Pulmonary artery endothelial cell (primary cell): ENCODE measurements around the gene NEGR1. TPM values are rescaled to one million over a fixed set of nuclear protein-coding genes. Genes with fewer than 3 reads are reported as not detected.

Experiments
- DNase-seq: peaks from one replicate; pipeline ENCODE4 v3.0.0-alpha.2; 2011; ENCODE audit warnings: low read depth, low spot score
- total RNA-seq: library from RNA; depleted of rRNA; stranded (reverse); fragments of >200 nt; gene quantifications from 2 replicates; pipeline ENCODE4 v1.2.3, GENCODE V29; 2014

NEGR1 gene
- total RNA-seq, 1 donor from 2014 or later = 13.3 TPM

DNA sequence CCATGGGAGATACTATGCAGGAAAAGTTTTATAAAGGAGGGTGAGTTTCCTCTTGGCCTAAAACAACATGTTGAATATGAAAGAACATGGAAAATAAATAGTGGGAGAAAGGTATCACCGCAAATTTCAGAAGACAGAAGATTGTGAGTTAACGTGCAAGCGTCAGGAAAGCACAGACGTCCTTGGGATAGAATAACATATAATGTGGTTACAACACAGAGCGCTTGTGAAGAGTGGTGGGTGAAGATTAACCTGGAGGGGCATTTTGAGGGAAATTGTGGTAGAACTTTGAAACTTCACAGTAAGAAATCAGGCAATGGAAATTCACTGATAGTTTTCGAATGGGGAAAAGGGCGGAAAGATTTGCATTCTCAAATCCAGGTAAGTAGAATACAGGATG, 47.3 kb downstream of the NEGR1 start:
- DNase-seq = no peak

DNA sequence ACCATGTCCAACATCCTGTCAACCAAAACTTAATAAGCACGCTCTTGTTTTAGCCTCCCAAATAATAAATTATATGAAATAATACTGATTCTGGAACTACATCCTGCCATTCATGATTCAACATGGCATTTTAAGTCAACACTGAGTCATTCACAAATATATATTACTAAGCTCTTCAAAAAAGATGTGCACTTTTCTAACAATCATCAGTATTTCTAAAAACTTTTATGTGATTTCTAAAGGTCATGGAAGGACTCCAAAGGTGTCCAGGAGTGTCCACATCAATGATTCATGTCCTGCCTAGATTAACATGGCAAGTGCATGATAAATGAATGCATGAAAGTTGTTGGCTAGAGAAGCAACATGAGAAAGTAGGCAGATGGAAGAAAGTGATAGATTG, 51.6 kb downstream of the NEGR1 start:
- no peak for DNase-seq

GRCh38 chr1:72229893-72230292, 52.4 kb downstream of the NEGR1 start:
- no peak for DNase-seq

DNA sequence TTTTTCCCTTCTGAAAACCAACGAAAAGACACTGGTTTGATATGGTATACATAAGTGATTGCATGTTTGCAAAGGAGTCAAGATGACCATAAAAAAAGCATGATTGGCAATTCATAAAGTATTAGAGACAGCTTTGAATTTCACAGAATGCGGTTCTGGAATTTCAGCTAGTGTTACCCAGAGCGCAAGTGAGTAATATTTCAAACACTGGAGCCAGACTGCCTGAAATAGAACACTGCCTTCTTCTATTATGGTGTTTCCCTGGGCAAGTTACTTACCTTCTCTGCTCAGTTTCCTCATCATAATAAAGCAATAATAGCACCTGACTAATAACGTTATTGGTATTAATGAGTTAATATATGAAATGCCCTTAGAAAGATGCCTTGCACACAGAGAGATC, 54.7 kb downstream of the NEGR1 start:
- DNase-seq = no peak

DNA sequence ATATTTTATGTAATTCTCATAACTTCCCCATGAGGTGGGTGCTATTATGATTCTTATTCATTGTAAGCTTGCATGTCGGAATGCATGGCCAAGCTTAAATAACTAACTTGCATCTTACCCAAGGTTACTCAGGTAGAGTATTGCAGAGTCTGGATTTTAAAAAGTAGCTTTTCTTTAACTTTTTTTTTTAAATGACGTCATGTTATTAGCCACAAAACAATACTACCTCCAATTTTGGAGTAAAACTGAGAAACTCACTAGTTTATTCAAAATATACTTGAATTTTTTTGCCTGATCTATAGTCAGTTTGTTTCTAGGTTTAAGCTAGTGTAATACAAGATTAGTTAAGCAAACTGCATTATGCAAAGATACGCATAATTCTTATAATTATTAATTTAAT, 57.8 kb downstream of the NEGR1 start:
- no peak for DNase-seq

DNA sequence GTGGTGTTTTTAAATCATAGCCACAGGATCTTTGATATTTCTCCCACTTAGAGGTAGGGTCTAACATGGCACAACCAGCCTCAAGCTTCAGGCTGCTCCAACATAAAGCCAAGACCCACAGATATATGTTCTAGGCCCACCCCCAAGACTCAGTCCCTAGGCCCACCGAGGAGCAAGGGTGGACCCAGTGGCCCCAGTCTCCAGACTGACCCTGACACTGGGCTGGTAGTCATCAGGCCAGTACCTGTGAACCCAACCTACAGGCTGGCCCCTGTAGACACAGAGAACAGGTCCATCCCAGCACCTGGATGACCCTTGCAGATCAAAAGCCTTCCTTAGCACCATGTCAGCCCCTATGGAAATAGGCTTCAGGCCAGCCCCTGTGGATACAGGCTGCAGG, 60.5 kb downstream of the NEGR1 start:
- DNase-seq = no peak

DNA sequence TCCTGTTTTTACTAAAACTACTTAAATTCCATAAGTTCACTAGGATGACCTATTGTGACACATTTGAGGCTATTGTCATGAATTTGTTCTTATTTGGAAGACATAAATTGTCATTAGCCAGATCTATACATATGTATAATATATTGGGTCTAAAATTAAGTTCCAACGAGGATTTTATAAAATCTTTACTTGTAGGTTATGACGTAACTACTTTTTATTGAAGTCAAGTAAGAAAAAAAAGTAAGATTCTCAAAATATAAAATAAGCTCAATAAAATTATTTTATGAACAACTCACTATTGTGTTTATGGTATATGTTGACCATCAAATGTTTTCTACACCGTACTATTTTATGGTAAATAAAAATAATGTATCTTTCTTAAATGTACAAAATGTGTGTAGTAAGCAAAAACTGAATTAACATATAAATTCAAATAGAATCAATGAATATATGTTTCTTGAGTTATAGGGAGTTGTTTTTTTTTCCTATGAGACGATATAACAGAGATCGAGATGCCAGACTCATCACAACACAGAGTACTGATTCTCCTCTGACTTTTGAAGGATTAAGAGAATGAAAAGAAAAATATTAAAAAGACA, 64.1 kb downstream of the NEGR1 start:
- no peak for DNase-seq

DNA sequence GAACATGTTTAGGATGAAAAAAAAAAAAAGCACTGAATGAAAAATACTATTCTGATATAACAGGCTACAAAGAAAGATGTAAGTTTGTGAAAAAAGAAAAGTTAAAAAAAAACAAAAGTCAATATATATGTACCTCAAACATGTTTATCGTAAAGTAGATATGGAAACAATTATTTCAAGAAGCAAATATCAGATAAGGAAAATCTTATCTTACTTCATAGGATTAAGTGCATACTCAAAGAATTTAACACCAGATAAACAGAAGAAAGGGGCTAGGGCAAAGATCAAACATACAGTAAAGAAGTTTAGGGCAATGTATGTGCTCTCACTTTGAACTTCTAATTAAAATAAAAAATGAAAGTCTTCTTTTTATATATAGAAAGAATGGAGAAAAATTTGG, 75.3 kb downstream of the NEGR1 start:
- no peak for DNase-seq

GRCh38 chr1:72202761-72203160, 79.6 kb downstream of the NEGR1 start:
- no peak for DNase-seq

- no peak for DNase-seq
Measured at GRCh38 chr1:72197786-72198185, 84.6 kb downstream of the NEGR1 start.

DNA sequence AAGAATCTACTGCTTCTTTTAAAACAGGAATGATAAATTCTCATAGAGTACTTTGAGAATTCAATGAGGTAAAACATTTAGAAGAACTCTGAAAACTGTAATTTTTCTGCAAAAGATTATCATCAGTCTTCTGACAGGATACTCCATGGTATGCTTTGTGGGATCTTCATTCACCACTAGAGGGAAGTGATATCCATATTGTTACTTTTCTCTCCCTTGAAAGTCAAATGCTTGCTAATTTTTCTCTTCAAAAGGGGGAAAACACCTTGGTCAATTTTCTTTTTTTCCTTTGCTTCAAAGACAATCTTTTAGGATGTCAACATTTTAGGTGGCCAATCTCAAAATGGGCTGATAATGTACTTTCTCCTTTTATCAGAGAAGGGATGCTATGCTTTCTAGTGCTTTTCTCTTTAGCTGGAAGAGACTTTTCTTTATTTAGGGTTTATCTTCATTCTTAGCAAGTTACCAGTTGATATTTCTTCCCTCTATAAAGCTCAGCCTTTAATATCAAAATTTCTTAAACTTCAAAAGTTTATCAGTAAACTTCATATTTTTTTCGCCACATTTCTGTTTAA, 95.5 kb downstream of the NEGR1 start:
- no peak for DNase-seq

GRCh38 chr1:72184099-72184701, 98.1 kb downstream of the NEGR1 start:
- DNase-seq = no peak

GRCh38 chr1:72182859-72183258, 99.5 kb downstream of the NEGR1 start:
- DNase-seq = no peak

DNA sequence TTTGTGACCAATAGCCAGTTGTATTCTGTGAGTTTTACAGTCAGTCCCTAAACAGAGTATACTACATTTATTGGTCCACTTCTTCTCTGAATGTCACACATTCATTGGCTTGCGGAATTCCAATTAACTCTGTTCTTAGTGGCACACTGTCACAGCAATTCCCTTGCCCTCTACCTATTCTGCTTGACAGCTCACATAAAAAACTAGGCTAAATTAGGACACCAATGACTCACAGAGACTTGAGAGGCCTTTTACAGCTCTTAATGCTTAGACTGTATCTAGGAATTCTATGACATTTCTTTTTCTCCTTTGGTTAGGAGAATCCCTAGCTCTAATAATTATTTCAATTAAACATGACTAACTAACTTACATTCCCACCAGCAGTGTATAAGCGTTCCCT, 104.1 kb downstream of the NEGR1 start:
- no peak for DNase-seq

- no peak for DNase-seq
Measured at GRCh38 chr1:72177711-72178110, 104.6 kb downstream of the NEGR1 start.

GRCh38 chr1:72170246-72170645, 112.1 kb downstream of the NEGR1 start:
- no peak for DNase-seq

DNA sequence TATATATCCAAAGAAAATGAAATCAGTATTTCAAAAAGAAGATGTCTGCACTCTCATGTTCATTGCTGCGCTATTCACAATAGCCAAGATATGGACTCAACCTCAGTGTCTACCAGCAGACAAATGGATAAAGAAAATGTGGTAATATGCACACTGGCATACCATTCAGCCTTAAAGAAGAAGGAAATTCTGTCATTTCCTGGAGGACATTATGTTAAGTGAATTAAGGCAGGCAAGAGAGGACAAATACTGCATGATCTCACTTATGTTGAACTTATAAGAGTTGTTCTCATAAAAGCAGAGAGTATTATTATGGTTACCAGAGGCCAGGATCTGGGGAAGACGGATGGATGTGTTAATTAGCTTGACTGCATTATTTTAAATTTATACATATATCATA, 115.9 kb downstream of the NEGR1 start:
- no peak for DNase-seq

DNA sequence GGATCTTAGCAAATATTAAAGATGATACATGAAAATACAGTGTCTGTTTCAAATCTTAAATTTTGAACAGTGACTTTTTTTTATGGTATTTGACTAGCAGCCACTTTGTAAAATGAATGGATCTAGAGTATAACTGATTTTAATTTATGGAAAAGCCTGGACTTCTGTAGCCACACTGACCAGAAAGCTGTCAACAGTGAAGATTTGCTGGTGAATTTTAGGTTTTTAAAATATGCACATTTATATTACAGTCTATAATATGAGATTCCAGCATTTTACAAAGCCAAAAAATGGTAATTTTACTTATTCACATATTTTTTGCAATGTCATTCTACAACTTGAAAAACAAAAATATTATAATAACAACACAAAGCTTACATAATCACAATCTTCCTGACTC, 131.8 kb downstream of the NEGR1 start:
- DNase-seq = no peak

DNA sequence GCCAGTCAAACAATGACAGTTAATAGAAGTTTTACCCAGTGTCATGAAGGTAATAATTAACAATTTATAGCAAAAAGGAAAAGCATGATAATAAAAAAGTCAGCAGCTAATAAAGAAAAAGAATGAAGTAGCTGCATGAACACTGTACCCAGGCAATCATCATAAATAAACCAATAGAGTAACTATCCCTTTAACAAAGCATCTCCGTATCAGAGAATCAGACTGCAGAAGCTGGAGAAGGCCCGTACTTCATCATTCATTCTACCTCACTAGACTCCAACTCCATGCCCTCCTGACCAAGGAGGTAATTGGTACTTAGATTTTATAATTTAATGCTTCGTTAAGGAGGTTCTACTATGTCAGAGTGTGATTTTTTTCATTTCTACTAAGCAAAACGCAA, 140.5 kb downstream of the NEGR1 start:
- DNase-seq = no peak

GRCh38 chr1:72140222-72140621, 142.1 kb downstream of the NEGR1 start:
- DNase-seq = no peak

DNA sequence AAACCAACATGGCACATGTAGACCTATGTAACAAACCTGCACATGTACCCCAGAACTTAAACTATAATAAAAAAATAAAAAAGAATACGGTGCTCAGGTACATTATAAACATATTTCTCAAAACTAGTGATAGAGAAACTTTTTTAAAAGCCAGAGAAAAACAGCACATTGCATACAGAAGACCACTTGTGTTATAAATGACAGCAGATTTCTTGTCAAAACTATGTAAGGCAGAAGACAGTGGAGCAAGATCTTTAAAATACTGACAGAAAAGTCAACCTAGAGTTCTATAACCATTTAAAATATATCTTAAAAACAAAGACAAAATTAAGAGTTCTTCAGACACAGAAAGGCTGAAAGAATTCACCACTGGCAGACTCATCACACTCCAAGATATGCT, 144.7 kb downstream of the NEGR1 start:
- DNase-seq = no peak

- no peak for DNase-seq
Measured at GRCh38 chr1:72129869-72130268, 152.5 kb downstream of the NEGR1 start.

DNA sequence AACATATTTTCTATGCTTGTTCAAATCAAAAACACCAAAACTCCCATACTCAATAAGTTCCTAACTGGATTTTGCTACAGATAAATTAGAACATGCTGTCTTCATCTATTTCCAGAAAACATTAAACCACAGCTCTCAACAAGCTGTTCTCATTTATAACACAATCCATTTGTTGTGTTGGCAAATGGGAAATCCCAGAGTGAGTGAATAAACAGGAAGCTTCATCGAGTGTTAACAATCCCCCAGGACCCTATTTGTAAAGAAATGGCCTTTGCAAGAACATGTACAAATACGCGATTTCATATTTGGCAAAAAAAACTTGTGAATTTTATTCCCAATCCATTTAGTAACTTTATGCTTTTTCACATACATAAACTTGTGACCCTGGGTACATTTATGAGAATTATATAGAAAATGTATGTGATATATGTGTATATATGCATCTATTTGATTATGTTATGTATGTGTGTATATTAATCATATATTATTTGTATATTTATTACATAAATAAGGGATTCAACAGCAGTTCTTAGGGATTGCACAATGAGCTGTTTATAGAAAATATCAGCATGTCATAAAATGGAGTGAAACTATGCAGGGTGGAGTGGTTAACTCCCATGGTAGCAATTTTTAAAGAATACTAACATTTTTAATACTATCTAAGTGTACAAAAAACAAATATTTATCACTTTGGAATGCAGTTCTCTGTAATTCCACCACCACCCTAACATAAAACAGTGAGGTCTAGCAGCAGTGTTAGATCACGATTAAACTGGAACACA, 160.0 kb downstream of the NEGR1 start:
- DNase-seq = no peak
